Vagina (tissue), 2 donors: ENCODE results near the gene TCP11L2. TPM values are rescaled to one million over a fixed set of nuclear protein-coding genes. Genes with fewer than 3 reads are reported as not detected.
"Not testable (repeated sequence)": the region's sequence is repeated elsewhere in the genome, so short reads cannot be mapped to it uniquely, and the experiment has no call there.

Source experiments
- DNase-seq, 2 donors: peaks; one replicate each; pipeline ENCODE4 v3.0.0-alpha.2; 2017; ENCODE audit errors: extremely low spot score in 2 of 2
- H3K27ac ChIP-seq: fragments of 200-600 bp; sonication (generic); one replicate; pipeline ENCODE4 v1.5.1; 2019
- H3K27me3 ChIP-seq: fragments of 200-600 bp; sonication (generic); one replicate; pipeline ENCODE4 v1.5.1; 2019
- H3K36me3 ChIP-seq, 2 donors: fragments of 200-600 bp; sonication (generic); one replicate each; pipeline ENCODE4 v1.5.1; 2017 to 2019
- H3K4me1 ChIP-seq: fragments of 200-600 bp; sonication (generic); one replicate; pipeline ENCODE4 v1.5.1; 2019
- H3K4me3 ChIP-seq, 2 donors: fragments of 200-600 bp; sonication (generic); 1 replicate in 1 of 2; 2 replicates in 1 of 2; pipeline ENCODE4 v1.5.1; 2016 to 2019
- H3K9me3 ChIP-seq: fragments of 200-600 bp; sonication (generic); one replicate; pipeline ENCODE4 v1.5.1; 2019
- CTCF ChIP-seq, 3 experiments: fragments of 450-650 bp in 2 of 3; fragments of 200-600 bp in 1 of 3; sonication (generic) in 1 of 3; IDR thresholded peaks; one replicate each; pipeline ENCODE4 v1.5.1; 2017 to 2019; ENCODE audit warnings: antibody characterized with exemption in 3 of 3, mild to moderate bottlenecking in 2 of 3, moderate library complexity in 2 of 3
- POLR2A ChIP-seq, 2 donors: fragments of 450-650 bp; IDR thresholded peaks; one replicate each; pipeline ENCODE4 v1.6.1; 2017; ENCODE audit warnings: antibody characterized with exemption in 2 of 2, mild to moderate bottlenecking in 2 of 2, moderate library complexity in 2 of 2
- POLR2AphosphoS5 ChIP-seq, 2 donors: sonication (generic); formaldehyde crosslinking; IDR thresholded peaks; one replicate each; pipeline ENCODE4 v1.9.0; 2017; ENCODE audit warnings: antibody characterized with exemption in 2 of 2, mild to moderate bottlenecking in 2 of 2, low read depth in 1 of 2; ENCODE audit not compliant: insufficient read depth in 1 of 2
- intact Hi-C: fragments of 100-400 bp; cut with DNase I; formaldehyde crosslinking; loops from one replicate; pipeline ENCODE4 v1.15.1; 2023
- total RNA-seq: library from RNA; depleted of rRNA; stranded (reverse); fragments of >200 nt; gene quantifications from one replicate; pipeline ENCODE4 v1.2.3, GENCODE V29; 2016

TCP11L2 gene
- total RNA-seq, 1 donor from 2014 or later, result 47.1 TPM

DNA sequence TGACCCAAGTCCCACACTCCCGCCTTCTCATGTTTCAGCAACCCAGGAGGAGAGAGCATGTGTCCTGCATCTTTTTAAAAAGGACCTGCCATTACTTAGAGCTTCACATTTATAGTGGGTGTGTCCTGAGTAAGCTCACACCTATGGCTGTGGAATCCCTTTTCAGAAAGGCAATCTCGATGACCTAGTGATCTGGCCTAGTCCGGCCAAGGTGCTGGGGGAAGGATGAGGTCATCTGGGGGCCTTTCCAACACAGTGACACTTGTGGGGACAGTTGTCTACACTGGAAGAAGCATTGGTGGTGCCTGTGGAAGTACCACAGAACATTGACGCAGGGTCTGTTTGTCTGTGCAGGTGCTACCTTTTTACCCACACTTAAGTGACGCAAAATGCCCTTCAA, 8.2 kb downstream of the TCP11L2 start:
- no peak for DNase-seq
- peaks cover 58% of the 10 kb centered on the region for H3K4me1 ChIP-seq
- intact Hi-C loops, result no loop called here

GRCh38 chr12:106311139-106311538, 8.6 kb downstream of the TCP11L2 start:
- H3K36me3 ChIP-seq, result peaks cover 0 to 31% of the 10 kb centered on the region in 2 donors
- H3K9me3 ChIP-seq, result no peaks in the 10 kb centered on the region
- no peaks in the 10 kb centered on the region for H3K27me3 ChIP-seq
- intact Hi-C loops, result no loop called here
- no peak overlapping the region for H3K27ac ChIP-seq
- TF ChIP-seq CTCF (IDR thresholded peaks at IDR 0.05) (no peak), POLR2AphosphoS5 (IDR thresholded peaks at IDR 0.05; ENCODE audit: insufficient read depth in 1 of 2, low read depth in 1 of 2) (no peak), POLR2A (IDR thresholded peaks at IDR 0.05) (no peak)
- no peak overlapping the region for H3K4me3 ChIP-seq
- H3K4me1 ChIP-seq, result peaks cover 54% of the 10 kb centered on the region
- DNase-seq, result no peak

More for the DNA sequence above, 8.2 kb downstream of the TCP11L2 start:
- Histone ChIP-seq H3K9me3 (no peaks in the 10 kb centered on the region), H3K27ac (no peak overlapping the region), H3K36me3 (peaks cover 0 to 28% of the 10 kb centered on the region in 2 donors), H3K27me3 (no peaks in the 10 kb centered on the region), H3K4me3 (no peak overlapping the region)
- TF ChIP-seq POLR2AphosphoS5 (IDR thresholded peaks at IDR 0.05; ENCODE audit: insufficient read depth in 1 of 2, low read depth in 1 of 2) (no peak), POLR2A (IDR thresholded peaks at IDR 0.05) (no peak), CTCF (IDR thresholded peaks at IDR 0.05) (no peak)

DNA sequence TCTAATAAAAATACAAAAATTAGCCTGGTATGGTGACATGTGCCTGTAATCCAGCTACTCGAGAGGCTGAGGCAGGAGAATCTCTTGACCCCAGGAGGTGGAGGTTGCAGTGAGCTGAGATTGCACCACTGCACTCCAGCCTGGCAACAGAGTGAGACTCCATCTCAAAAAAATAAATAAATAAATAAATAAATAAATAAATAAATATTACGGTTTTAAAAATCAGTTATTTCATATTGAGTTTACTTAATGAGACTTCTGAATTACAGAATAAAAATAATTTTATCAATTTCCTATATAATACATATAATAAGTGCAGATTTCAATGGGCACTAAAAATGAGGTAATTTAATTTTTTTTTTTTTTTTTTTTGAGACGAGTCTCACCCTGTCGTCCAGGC, 10.9 kb downstream of the TCP11L2 start:
- not testable (repeated sequence) for DNase-seq, H3K9me3 ChIP-seq, H3K27me3 ChIP-seq, H3K4me3 ChIP-seq, H3K27ac ChIP-seq
- peaks cover 0 to 47% of the 10 kb centered on the region in 2 donors for H3K36me3 ChIP-seq
- H3K4me1 ChIP-seq, result peaks cover 33% of the 10 kb centered on the region
- intact Hi-C loops, result loop anchor here (2.0 kb wide), 1 partner anchor 49 kb away; no protein-coding TSS in a partner anchor

DNA sequence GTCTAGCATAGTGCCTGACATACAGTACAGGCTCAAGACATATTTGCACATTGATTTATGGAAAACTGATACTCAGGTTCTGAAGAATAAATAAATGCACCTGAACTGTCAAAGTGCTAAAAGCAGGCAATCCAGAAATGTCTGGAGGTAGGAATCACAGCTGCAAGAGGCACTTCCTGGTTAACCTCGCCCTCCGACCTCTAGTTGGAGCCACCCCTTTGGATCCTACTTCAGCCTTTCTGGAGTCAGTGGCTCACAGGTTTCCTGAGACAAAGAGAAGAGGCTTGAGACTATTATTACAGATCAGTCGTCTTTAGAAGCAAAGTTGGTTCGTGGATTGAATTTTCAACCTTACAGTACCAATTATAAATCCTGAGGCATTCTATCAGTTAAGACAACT, 13.0 kb downstream of the TCP11L2 start:
- Histone ChIP-seq H3K27ac (no peak overlapping the region), H3K4me1 (peaks cover 12% of the 10 kb centered on the region), H3K27me3 (no peaks in the 10 kb centered on the region), H3K4me3 (no peak overlapping the region), H3K9me3 (no peaks in the 10 kb centered on the region), H3K36me3 (peaks cover 0 to 61% of the 10 kb centered on the region in 2 donors)
- intact Hi-C loops, result no loop called here
- DNase-seq, result no peak
- TF ChIP-seq POLR2A (IDR thresholded peaks at IDR 0.05), result no peak

DNA sequence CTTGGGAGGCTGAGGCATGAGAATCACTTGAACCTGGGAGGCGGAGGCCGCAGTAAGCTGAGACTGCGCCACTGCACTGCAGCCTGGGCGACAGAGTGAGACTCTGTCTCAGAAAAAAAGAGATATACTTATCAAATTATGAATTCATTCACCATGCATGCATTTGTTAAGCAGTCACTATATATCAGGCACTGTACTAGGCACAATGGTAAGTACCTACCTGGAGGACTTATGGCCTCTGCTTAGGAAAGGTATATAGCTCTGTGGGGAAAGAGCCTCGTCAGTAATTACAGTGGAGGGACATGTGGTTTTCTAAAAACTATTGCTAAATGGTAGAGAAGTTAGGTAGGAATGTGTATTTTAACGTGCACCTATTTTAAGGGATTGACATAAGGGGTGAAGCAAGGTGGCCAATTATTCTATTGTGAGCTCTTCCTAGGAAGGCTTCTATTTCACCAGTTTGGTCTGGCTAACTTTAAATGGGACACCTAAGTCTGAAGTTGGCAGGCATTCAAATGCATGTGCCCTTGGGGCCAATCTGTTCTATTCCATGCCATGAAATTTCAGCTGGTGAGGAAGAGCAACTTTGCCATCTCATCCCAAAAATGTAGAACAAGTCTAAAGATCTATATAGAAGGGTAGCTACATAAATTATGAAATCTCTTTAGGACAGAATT, 15.0 kb downstream of the TCP11L2 start:
- no peak for DNase-seq
- no peak overlapping the region for H3K27ac ChIP-seq
- H3K4me1 ChIP-seq, result no peaks in the 10 kb centered on the region
- intact Hi-C loops, result no loop called here
- H3K27me3 ChIP-seq, result no peaks in the 10 kb centered on the region
- H3K9me3 ChIP-seq, result no peaks in the 10 kb centered on the region
- H3K36me3 ChIP-seq, result peaks cover 0 to 67% of the 10 kb centered on the region in 2 donors
- H3K4me3 ChIP-seq, result no peak overlapping the region
- TF ChIP-seq CTCF (IDR thresholded peaks at IDR 0.05) (no peak), POLR2AphosphoS5 (IDR thresholded peaks at IDR 0.05; ENCODE audit: insufficient read depth in 1 of 2, low read depth in 1 of 2) (no peak), POLR2A (IDR thresholded peaks at IDR 0.05) (no peak)

DNA sequence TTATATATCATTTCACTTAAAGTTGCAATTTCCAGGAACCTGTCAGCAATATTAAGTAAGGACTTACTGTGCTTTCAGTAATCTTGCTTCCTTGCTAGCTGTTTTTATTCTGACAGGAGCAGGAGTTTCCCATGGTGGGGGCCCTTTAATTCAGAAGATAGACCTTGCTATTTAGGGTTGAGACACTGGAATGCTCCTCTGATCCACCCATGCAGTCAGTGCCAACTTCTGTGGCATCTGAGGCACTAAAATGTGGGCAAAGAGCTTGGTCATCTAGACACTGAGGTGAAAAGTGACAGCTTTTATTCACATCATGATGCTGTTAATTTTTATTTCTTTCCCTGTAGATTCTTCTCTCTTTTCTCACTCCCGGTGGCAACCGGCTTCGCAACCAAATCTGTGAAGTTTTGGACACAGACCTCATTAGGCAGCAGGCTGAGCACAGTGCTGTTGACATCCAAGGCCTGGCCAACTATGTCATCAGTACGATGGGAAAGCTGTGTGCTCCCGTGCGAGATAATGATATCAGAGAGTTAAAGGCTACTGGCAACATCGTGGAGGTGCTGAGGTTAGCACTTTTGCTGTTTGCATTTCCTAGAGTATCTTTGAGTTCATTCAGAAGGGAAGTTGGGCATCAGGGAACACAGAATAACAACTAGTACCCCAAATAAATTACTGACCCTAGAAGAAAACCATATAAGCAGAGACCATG, 18.8 kb downstream of the TCP11L2 start:
- Histone ChIP-seq H3K27ac (no peak overlapping the region), H3K4me3 (no peak overlapping the region), H3K9me3 (no peaks in the 10 kb centered on the region), H3K27me3 (no peaks in the 10 kb centered on the region), H3K4me1 (no peaks in the 10 kb centered on the region), H3K36me3 (peaks cover 0 to 78% of the 10 kb centered on the region in 2 donors)
- no peak for DNase-seq
- no peak for TF ChIP-seq POLR2AphosphoS5 (IDR thresholded peaks at IDR 0.05; ENCODE audit: insufficient read depth in 1 of 2, low read depth in 1 of 2)
- TF ChIP-seq CTCF (IDR thresholded peaks at IDR 0.05), result no peak
- no peak for TF ChIP-seq POLR2A (IDR thresholded peaks at IDR 0.05)
- intact Hi-C loops, result no loop called here
